Measurements from ENCODE around the gene ASIC2.

GRCh38 chr17:33115366-33115765, 177.7 kb downstream of the ASIC2 start:
- TF ChIP-seq EZH2 (IDR thresholded peaks at IDR 0.05; ENCODE audit: borderline replicate concordance, insufficient read depth, low read depth, low read length, poor library complexity, severe bottlenecking) (no peak), CTCF (IDR thresholded peaks at IDR 0.05) (no peak)
